A549 treated with AZD2906 at 1 μM for 4 hours (cell line): ENCODE results near the gene SMIM5. TPM values are rescaled to one million over a fixed set of nuclear protein-coding genes. Genes with fewer than 3 reads are reported as not detected.

ENCODE experiments used
- total RNA-seq: library from RNA; stranded (reverse); fragments of 200-300 nt; extraction: Qiagen RNA extraction; gene quantifications from 5 replicates; pipeline ENCODE4 v1.2.3, GENCODE V29; 2022

SMIM5 gene
- 0.76 to 1.1 TPM (median 1.0 TPM) in 5 replicates for total RNA-seq

GRCh38 chr17:75632863-75633485 is at the start of gene SMIM5:
SMIM5 (plus strand) TSS chr17:75633434; CDS start chr17:75640202, 6,768 bp downstream.

GRCh38 chr17:75587675-75588595 is 45.3 kb upstream of the SMIM5 start, which contains the start of gene MYO15B:
MYO15B (plus strand) TSS chr17:75587800; CDS start chr17:75588058, 258 bp downstream.

GRCh38 chr17:75666959-75667790 is 33.9 kb downstream of the SMIM5 start, which contains the start of the genes RECQL5 and SAP30BP:
RECQL5 (minus strand) TSS chr17:75667154; CDS start chr17:75666557, 597 bp downstream.
SAP30BP (plus strand) TSS chr17:75667338; CDS start chr17:75667373, 35 bp downstream.

Other genes starting within 250 kb of the SMIM5 start
- gene GRB2, start 227.8 kb upstream of the SMIM5 start, total RNA-seq, result 88.0 to 94.9 TPM (median 92.0 TPM) in 5 replicates
- gene TMEM94, start 176.8 kb upstream of the SMIM5 start, total RNA-seq, result 41.6 to 50.3 TPM (median 45.7 TPM) in 5 replicates
- 8.1 to 13.8 TPM (median 10.4 TPM) in 5 replicates for gene CASKIN2, start 117.9 kb upstream of the SMIM5 start, total RNA-seq
- gene TSEN54, start 116.9 kb upstream of the SMIM5 start, total RNA-seq, result 25.9 to 44.4 TPM (median 42.7 TPM) in 5 replicates
- 19.3 to 34.5 TPM (median 33.6 TPM) in 5 replicates for gene LLGL2, start 107.7 kb upstream of the SMIM5 start, total RNA-seq
- gene MYO15B, start 45.6 kb upstream of the SMIM5 start, total RNA-seq, result 28.6 to 53.5 TPM (median 47.2 TPM) in 5 replicates
- gene RECQL5, start 33.7 kb downstream of the SMIM5 start, total RNA-seq, result 21.4 to 31.4 TPM (median 25.5 TPM) in 5 replicates
- 124 to 150 TPM (median 132 TPM) in 5 replicates for gene SAP30BP, start 33.9 kb downstream of the SMIM5 start, total RNA-seq
- 97.0 to 133 TPM (median 117 TPM) in 5 replicates for gene ITGB4, start 88.0 kb downstream of the SMIM5 start, total RNA-seq
- 55.4 to 89.1 TPM (median 82.7 TPM) in 5 replicates for gene GALK1, start 131.8 kb downstream of the SMIM5 start, total RNA-seq
- gene UNK, start 151.4 kb downstream of the SMIM5 start, total RNA-seq, result 25.1 to 31.3 TPM (median 28.1 TPM) in 5 replicates
- 4.8 to 7.3 TPM (median 5.8 TPM) in 5 replicates for gene UNC13D, start 211.0 kb downstream of the SMIM5 start, total RNA-seq
- gene WBP2, start 221.9 kb downstream of the SMIM5 start, total RNA-seq, result 83.2 to 92.6 TPM (median 88.1 TPM) in 5 replicates
- 144 to 202 TPM (median 193 TPM) in 5 replicates for gene TRIM47, start 245.1 kb downstream of the SMIM5 start, total RNA-seq